ENCODE data around the gene DCD. TPM values are rescaled to one million over a fixed set of nuclear protein-coding genes. Genes with fewer than 3 reads are reported as not detected.

DCD gene
- total RNA-seq, 1 donor, result not detected

GRCh38 chr12:54631551-54631950 is 16.6 kb downstream of the DCD start:
- H3K4me3 ChIP-seq (ENCODE audit: low read length), result no peak overlapping the region
- H3K9me3 ChIP-seq (ENCODE audit: low read depth, low read length), result no peaks in the 10 kb centered on the region
- H3K4me1 ChIP-seq (ENCODE audit: insufficient read depth, low read length), result no peaks in the 10 kb centered on the region
- no peaks in the 10 kb centered on the region for H3K27me3 ChIP-seq (ENCODE audit: insufficient read depth, low read length)

GRCh38 chr12:54629925-54630324 is 18.2 kb downstream of the DCD start:
- no peaks in the 10 kb centered on the region for H3K4me1 ChIP-seq (ENCODE audit: insufficient read depth, low read length)
- no peaks in the 10 kb centered on the region for H3K9me3 ChIP-seq (ENCODE audit: low read depth, low read length)
- H3K4me3 ChIP-seq (ENCODE audit: low read length), result no peak overlapping the region
- H3K27me3 ChIP-seq (ENCODE audit: insufficient read depth, low read length), result peaks cover 11% of the 10 kb centered on the region

- Histone ChIP-seq H3K9me3 (ENCODE audit: low read depth, low read length) (no peaks in the 10 kb centered on the region), H3K4me3 (ENCODE audit: low read length) (no peak overlapping the region), H3K4me1 (ENCODE audit: insufficient read depth, low read length) (no peaks in the 10 kb centered on the region), H3K27me3 (ENCODE audit: insufficient read depth, low read length) (peaks cover 17% of the 10 kb centered on the region)
Measured at GRCh38 chr12:54628186-54628846, 19.8 kb downstream of the DCD start.

- H3K4me1 ChIP-seq (ENCODE audit: insufficient read depth, low read length), result no peaks in the 10 kb centered on the region
- H3K9me3 ChIP-seq (ENCODE audit: low read depth, low read length), result no peaks in the 10 kb centered on the region
- no peak overlapping the region for H3K4me3 ChIP-seq (ENCODE audit: low read length)
- peaks cover 20% of the 10 kb centered on the region for H3K27me3 ChIP-seq (ENCODE audit: insufficient read depth, low read length)
Measured at GRCh38 chr12:54627304-54627703, 20.9 kb downstream of the DCD start.

DNA sequence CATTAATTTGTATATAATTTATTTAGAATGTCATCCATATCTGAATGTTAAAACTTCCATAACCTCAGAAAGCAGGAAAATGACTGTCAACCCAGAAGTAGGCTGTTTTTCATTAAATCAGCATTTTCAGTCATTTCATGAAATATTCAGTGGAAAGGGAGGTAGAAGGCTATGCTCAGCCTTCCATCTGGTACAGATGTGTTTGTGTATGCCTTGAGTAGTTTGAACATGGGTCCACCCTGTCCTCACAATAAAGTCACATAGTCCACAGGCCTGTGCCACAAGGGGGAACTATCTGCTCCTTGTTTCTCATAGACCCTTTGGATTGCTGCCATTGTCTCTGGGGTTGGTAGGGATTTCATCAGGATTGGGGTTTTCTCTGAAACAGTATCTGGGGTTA is 22.6 kb downstream of the DCD start:
- Histone ChIP-seq H3K9me3 (ENCODE audit: low read depth, low read length) (no peaks in the 10 kb centered on the region), H3K4me3 (ENCODE audit: low read length) (no peak overlapping the region), H3K27me3 (ENCODE audit: insufficient read depth, low read length) (peaks cover 25% of the 10 kb centered on the region), H3K4me1 (ENCODE audit: insufficient read depth, low read length) (no peaks in the 10 kb centered on the region)

DNA sequence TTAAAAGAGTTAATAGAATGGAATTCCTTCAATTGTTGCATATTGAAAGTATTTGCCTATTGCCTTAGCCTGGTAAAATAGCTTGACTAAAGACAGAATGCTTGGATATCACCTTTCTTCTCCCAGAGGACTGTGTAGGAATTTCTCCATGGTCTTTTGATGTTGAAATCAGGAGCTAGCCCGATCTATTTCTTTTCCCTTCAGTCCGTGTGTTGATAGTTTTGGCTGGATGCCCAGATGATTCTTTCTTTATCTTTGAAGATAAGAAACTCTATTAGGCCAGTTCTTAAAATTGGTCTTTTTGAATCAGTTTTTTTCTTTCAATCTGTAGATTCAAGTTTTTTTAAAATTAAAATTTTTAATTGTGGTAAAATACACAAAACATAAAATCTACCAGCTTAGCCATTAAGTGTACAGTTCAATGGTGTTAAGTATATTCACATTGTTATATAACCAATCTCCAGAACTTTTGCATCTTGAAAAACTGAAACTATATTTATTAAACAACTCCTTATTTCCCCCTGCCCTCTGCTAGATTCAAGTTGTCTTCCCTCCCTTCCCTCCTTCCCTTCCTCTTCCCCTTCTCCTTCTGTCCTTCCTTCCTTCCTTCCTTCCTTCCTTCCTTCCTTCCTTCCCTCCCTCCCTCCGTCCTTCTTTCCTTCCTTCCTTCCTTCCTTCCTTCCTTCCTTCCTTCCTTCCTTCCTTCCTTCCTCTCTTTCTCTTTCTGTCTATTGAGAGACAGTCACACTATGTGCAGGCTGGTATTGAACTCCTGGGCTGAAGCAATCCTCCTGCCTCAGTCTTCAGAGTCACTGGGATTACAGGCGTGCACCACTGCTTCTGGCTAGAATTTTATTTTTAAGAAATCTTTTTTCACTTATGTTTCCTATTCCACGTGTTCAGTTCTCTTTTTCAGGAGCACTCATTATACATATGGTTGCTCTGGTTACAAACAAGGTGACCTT is 23.6 kb downstream of the DCD start:
- H3K27me3 ChIP-seq (ENCODE audit: insufficient read depth, low read length), result peaks cover 25% of the 10 kb centered on the region
- no peaks in the 10 kb centered on the region for H3K4me1 ChIP-seq (ENCODE audit: insufficient read depth, low read length)
- H3K9me3 ChIP-seq (ENCODE audit: low read depth, low read length), result no peaks in the 10 kb centered on the region
- no peak overlapping the region for H3K4me3 ChIP-seq (ENCODE audit: low read length)

GRCh38 chr12:54622463-54623183 is 25.5 kb downstream of the DCD start:
- Histone ChIP-seq H3K4me1 (ENCODE audit: insufficient read depth, low read length) (no peaks in the 10 kb centered on the region), H3K9me3 (ENCODE audit: low read depth, low read length) (no peaks in the 10 kb centered on the region), H3K27me3 (ENCODE audit: insufficient read depth, low read length) (peaks cover 28% of the 10 kb centered on the region), H3K4me3 (ENCODE audit: low read length) (no peak overlapping the region)

- peaks cover 18% of the 10 kb centered on the region for H3K27me3 ChIP-seq (ENCODE audit: insufficient read depth, low read length)
- peaks cover 6% of the 10 kb centered on the region for H3K4me1 ChIP-seq (ENCODE audit: insufficient read depth, low read length)
- H3K9me3 ChIP-seq (ENCODE audit: low read depth, low read length), result no peaks in the 10 kb centered on the region
- no peak overlapping the region for H3K4me3 ChIP-seq (ENCODE audit: low read length)
Measured at GRCh38 chr12:54616933-54617680, 31.1 kb downstream of the DCD start.

GRCh38 chr12:54612225-54612750 is 35.9 kb downstream of the DCD start:
- Histone ChIP-seq H3K27me3 (ENCODE audit: insufficient read depth, low read length) (peaks cover 10% of the 10 kb centered on the region), H3K4me1 (ENCODE audit: insufficient read depth, low read length) (peaks cover 6% of the 10 kb centered on the region), H3K4me3 (ENCODE audit: low read length) (no peak overlapping the region), H3K9me3 (ENCODE audit: low read depth, low read length) (no peaks in the 10 kb centered on the region)

DNA sequence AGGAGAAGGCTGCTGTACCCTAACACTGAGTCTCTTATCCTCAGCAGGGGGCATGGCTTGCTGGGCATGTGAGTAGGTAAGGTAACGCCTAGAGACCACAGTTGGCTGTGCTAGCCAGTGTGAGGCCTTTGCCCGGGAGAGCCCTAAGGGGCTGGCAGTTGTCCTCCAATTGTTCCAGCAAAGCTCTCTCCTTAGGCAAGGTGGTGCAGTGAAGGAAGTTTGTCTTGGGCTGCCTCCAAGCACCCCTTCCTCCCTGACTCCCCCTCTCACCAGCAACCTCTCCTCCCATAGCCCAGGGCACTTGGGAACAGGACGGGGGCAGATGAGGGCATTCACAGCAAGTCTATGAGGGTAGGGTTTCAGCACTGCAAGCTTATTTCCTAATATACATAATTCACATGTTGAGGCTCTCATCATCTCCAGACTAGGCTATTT is 36.4 kb downstream of the DCD start:
- H3K27me3 ChIP-seq (ENCODE audit: insufficient read depth, low read length), result peaks cover 10% of the 10 kb centered on the region
- no peaks in the 10 kb centered on the region for H3K9me3 ChIP-seq (ENCODE audit: low read depth, low read length)
- H3K4me1 ChIP-seq (ENCODE audit: insufficient read depth, low read length), result peaks cover 6% of the 10 kb centered on the region
- no peak overlapping the region for H3K4me3 ChIP-seq (ENCODE audit: low read length)

DNA sequence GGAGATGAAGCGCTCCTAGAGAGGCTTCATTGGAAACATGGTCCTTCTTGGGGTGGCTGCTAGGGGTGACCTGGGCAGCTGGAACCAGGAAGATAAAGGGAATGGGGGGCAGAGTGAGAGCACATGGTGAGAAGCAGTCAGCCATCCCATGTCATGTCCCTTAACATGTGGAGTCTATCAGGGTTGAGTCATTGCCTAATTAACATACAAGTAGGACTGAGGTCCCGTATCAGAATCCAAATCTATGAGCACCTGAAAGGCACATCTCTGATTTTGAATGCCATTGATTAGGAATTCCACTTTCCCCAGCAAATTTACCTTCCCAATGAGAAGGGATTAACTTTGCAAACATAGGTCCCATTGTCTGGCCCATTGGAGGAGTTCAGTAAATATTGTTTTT is 39.4 kb downstream of the DCD start:
- Histone ChIP-seq H3K9me3 (ENCODE audit: low read depth, low read length) (no peaks in the 10 kb centered on the region), H3K27me3 (ENCODE audit: insufficient read depth, low read length) (no peaks in the 10 kb centered on the region), H3K4me1 (ENCODE audit: insufficient read depth, low read length) (no peaks in the 10 kb centered on the region), H3K4me3 (ENCODE audit: low read length) (no peak overlapping the region)

DNA sequence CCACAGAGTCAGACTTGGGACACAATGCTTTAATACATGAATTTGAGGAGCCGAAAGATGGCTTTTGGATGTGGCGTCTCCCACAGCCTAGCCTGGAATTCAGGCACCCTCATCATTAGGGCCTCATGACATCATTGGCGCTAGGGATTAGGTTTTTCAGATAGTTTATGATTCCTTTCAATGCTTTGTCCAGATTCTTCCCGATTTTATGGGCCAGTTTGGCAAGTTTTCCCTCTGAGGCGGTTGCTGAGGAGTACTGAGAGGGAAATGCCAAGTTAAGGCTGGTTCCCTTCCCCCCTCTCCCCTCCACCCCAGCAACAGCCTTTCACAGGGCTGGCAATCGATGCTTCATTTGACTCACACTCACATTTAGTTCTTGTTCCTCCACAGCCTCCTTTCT is 40.0 kb downstream of the DCD start:
- no peaks in the 10 kb centered on the region for H3K9me3 ChIP-seq (ENCODE audit: low read depth, low read length)
- no peaks in the 10 kb centered on the region for H3K27me3 ChIP-seq (ENCODE audit: insufficient read depth, low read length)
- no peak overlapping the region for H3K4me3 ChIP-seq (ENCODE audit: low read length)
- no peaks in the 10 kb centered on the region for H3K4me1 ChIP-seq (ENCODE audit: insufficient read depth, low read length)

GRCh38 chr12:54606556-54606955 is 41.6 kb downstream of the DCD start:
- Histone ChIP-seq H3K27me3 (ENCODE audit: insufficient read depth, low read length) (no peaks in the 10 kb centered on the region), H3K4me3 (ENCODE audit: low read length) (no peak overlapping the region), H3K4me1 (ENCODE audit: insufficient read depth, low read length) (no peaks in the 10 kb centered on the region), H3K9me3 (ENCODE audit: low read depth, low read length) (no peaks in the 10 kb centered on the region)

DNA sequence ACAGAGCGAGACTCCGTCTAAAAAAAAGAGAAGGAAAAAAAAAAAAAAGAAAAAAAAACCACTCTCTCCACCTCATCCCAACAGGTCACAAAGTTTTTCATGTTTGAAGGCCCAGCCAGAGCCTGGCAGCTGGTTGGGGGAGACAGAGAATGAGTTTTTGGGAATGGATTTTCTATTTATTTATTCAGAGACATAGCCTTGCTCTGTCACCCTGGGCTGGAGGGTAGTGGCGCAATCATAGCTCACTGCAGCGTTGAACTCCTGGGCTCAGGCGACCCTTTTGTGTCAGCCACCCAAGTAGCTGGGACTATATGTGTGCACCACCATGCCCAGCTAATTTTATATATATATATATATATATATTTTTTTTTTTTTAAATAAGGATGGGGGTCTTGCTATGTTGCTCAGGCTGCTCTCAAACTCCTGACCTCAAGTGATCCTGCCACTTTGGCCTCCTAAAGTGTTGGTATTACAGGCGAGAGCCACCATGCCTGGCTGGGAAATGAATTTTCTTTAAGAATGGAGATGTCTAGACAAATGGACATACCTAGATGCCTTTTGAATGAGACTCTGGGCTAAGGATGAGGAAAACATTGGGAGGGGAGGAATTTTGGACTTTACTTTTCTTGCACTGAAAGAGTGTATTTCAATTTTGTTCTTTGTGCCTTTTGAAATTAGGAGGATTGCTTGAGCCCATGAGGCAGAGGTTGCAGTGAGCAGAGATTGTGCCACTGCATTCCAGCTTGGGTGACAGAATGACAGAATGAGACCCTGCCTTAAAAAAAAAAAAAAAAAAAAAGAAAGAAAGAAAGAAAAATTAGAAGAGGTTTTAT is 42.8 kb downstream of the DCD start:
- Histone ChIP-seq H3K4me1 (ENCODE audit: insufficient read depth, low read length) (no peaks in the 10 kb centered on the region), H3K27me3 (ENCODE audit: insufficient read depth, low read length) (no peaks in the 10 kb centered on the region), H3K4me3 (ENCODE audit: low read length) (no peak overlapping the region), H3K9me3 (ENCODE audit: low read depth, low read length) (no peaks in the 10 kb centered on the region)
